ENCODE measurements around the gene SORBS1. TPM values are rescaled to one million over a fixed set of nuclear protein-coding genes. Genes with fewer than 3 reads are reported as not detected.

The SORBS1 gene
- total RNA-seq, 2 donors from 2014 or later = 56.8 to 79.1 TPM

DNA sequence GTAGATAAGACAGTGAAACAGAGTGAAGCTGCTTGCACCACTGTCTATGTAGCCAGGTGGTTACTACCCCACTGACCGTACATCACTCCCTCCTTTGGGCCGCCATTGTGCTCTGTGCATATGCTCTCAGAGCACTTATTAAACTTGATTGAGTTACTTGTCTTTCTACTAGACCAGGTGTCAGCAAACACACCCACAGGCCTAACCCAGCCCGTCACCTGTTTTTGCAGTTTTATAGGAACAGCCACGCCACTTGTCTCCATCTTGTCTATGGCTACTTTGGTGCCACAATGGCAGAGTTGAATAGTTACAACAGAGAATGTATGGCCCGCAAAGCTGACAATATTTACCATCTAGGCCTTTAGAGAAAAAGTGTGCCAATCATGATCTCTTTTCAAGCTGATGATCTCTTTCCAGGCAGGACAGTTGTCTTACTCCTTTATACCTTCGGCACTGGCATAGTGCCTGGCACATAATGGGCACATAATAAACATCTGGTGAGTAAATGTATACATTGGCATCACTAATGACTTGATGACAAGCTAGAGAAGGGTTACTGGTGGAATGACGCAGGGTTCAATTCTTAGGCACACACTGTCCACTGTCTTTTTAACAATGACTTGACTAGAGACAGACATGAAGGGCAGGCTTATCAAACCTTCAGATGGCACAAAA lies 36.7 kb downstream of the SORBS1 start:
- Histone ChIP-seq H3K9me3 (no peaks in the 10 kb centered on the region), H3K36me3 (replicated peaks in 1 of 2; ENCODE audit: insufficient read depth in 1 of 2, low read depth in 2 of 2) (no peaks in the 10 kb centered on the region), H3K27ac (no peak overlapping the region), H3K27me3 (no peaks in the 10 kb centered on the region), H3K4me3 (no peak overlapping the region), H3K4me1 (peaks cover 9% of the 10 kb centered on the region)
- intact Hi-C loops (cut with DNase I) = no loop called here
- WGBS, 2 donors = 90 to 95% methylated on average over 7 of the region's 7 CpGs
- DNase-seq = no peak
- ATAC-seq = no peak
- TF ChIP-seq POLR2A (IDR thresholded peaks at IDR 0.05) = no peak
- TF ChIP-seq, protein P1, sequence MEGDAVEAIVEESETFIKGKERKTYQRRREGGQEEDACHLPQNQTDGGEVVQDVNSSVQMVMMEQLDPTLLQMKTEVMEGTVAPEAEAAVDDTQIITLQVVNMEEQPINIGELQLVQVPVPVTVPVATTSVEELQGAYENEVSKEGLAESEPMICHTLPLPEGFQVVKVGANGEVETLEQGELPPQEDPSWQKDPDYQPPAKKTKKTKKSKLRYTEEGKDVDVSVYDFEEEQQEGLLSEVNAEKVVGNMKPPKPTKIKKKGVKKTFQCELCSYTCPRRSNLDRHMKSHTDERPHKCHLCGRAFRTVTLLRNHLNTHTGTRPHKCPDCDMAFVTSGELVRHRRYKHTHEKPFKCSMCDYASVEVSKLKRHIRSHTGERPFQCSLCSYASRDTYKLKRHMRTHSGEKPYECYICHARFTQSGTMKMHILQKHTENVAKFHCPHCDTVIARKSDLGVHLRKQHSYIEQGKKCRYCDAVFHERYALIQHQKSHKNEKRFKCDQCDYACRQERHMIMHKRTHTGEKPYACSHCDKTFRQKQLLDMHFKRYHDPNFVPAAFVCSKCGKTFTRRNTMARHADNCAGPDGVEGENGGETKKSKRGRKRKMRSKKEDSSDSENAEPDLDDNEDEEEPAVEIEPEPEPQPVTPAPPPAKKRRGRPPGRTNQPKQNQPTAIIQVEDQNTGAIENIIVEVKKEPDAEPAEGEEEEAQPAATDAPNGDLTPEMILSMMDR (IDR thresholded peaks at IDR 0.05) = no peak

DNA sequence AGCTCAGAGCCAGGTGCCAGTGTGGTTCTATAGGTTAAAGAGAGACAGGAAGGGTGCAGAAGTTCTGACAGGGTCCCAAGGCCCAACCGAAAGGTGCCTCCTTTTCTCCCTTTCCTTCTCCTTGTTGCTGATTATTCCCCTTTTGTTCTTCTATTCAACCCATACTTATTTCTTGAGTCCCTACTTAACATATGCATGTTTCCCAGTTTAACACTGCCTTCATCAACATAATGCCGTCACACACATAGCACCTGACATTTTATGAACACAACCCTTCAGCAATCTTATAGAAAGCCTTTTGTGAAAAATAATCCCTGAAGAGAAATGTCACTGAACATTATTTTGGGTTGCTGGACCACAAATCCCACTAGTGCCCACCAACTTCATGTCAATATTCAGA lies 39.1 kb downstream of the SORBS1 start:
- DNase-seq (no peak), ATAC-seq (no peak)
- intact Hi-C loops (cut with DNase I) = no loop called here
- H3K4me3 ChIP-seq = no peak overlapping the region
- TF ChIP-seq POLR2A (IDR thresholded peaks at IDR 0.05) = no peak
- TF ChIP-seq, protein P1 (IDR thresholded peaks at IDR 0.05) = no peak
- H3K27me3 ChIP-seq = no peaks in the 10 kb centered on the region
- H3K36me3 ChIP-seq (replicated peaks in 1 of 2; ENCODE audit: insufficient read depth in 1 of 2, low read depth in 2 of 2) = no peaks in the 10 kb centered on the region
- no peaks in the 10 kb centered on the region for H3K9me3 ChIP-seq
- WGBS, 2 donors = 93 to 94% methylated on average over 2 of the region's 2 CpGs
- no peak overlapping the region for H3K27ac ChIP-seq
- H3K4me1 ChIP-seq = peaks cover 33% of the 10 kb centered on the region

DNA sequence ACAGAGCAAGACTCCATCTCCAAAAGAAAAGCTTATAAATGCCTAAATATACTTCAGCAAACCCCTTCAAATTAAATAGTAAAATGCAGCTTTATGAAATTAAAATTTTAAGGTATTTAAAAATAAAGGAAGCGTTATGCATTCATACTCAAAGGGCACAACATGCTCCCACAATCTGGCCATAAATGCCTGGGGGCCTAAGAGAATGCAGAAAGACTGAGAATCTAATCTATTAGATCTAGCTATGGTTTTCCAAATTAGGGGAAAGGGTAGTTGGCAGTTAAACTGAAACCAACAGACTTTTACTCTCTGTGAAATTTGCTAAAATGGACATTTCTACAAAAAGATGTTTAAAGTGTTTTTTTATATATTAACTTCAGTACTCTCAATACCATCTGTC lies 40.6 kb downstream of the SORBS1 start:
- no peak for DNase-seq
- intact Hi-C loops (cut with DNase I) = no loop called here
- peaks cover 42% of the 10 kb centered on the region for H3K4me1 ChIP-seq
- no peaks in the 10 kb centered on the region for H3K36me3 ChIP-seq (replicated peaks in 1 of 2; ENCODE audit: insufficient read depth in 1 of 2, low read depth in 2 of 2)
- no peaks in the 10 kb centered on the region for H3K9me3 ChIP-seq
- H3K27ac ChIP-seq = no peak overlapping the region
- H3K4me3 ChIP-seq = no peak overlapping the region
- no peak for TF ChIP-seq POLR2A (IDR thresholded peaks at IDR 0.05)
- TF ChIP-seq, protein P1 (IDR thresholded peaks at IDR 0.05) = no peak
- ATAC-seq = no peak
- 97 to 100% methylated on average over 1 of the region's 1 CpG for WGBS, 2 donors
- no peaks in the 10 kb centered on the region for H3K27me3 ChIP-seq

DNA sequence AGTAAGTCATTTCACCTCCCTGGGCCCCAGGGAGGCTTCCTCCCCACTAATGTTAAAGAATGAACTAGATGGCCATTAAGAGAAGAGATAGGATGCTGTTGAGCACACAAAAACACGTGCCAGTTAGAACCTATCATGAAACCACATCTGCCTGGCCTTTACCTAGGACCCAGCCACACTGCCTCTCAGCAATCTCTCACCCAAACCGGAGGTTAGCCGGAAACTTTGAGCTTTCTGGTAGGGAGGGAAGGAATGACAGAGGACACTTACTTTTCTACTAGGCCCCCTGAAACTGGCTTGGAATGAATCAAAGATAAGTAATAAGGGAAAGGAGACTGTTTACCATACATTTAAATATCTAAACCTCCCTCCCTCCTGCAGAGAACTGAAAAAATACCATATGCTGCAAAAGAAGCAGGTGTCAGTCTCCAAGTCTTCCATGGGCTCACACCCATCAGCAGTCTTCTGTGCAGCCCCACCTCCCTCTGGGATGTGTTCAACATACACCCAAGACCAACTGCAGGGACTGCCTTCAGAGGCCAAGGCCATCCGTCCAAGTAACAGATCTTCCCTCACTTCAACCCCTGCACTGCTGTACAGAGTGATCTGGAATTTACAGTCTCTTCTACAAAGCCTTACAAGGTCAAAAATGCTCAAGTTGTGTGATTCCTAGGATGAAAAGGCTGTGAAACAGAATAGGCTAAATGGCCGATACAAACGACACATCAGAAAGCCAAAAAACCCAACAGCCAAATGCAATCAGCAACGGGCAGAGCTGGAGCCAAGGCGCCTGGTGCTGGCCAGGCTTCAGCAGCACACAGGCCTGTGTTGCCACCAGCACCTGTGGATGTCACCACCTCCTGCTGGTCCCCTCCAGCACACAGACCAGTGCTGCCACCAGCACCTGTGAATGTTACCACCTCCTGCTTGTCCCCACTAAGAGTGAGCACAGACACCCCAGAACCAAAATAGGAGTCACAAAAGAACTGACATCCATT lies 42.4 kb downstream of the SORBS1 start:
- 45 to 60% methylated on average over 7 to 8 of the region's 8 CpGs for WGBS, 2 donors
- H3K36me3 ChIP-seq (replicated peaks in 1 of 2; ENCODE audit: insufficient read depth in 1 of 2, low read depth in 2 of 2) = no peaks in the 10 kb centered on the region
- DNase-seq (peak; percentile 66 to 87 (median 81)), ATAC-seq (peak; percentile 74)
- intact Hi-C loops (cut with DNase I) = no loop called here
- TF ChIP-seq, protein P1 (IDR thresholded peaks at IDR 0.05) = peak in 3 of 7 experiments; percentile 21 to 51 (median 34)
- no peak for TF ChIP-seq POLR2A (IDR thresholded peaks at IDR 0.05)
- H3K4me3 ChIP-seq = no peak overlapping the region
- no peaks in the 10 kb centered on the region for H3K27me3 ChIP-seq
- H3K4me1 ChIP-seq = peaks cover 59% of the 10 kb centered on the region
- H3K27ac ChIP-seq = peak overlapping the region; percentile 41 to 88 (median 68)
- no peaks in the 10 kb centered on the region for H3K9me3 ChIP-seq

Data from body of pancreas (tissue), 4 donors.